ENCODE results near the gene OTP. TPM values are rescaled to one million over a fixed set of nuclear protein-coding genes. Genes with fewer than 3 reads are reported as not detected.

OTP gene
- polyA plus RNA-seq (2013, experiment 1 of 2): not detected
- not detected for polyA plus RNA-seq (2013, experiment 2 of 2)

DNA sequence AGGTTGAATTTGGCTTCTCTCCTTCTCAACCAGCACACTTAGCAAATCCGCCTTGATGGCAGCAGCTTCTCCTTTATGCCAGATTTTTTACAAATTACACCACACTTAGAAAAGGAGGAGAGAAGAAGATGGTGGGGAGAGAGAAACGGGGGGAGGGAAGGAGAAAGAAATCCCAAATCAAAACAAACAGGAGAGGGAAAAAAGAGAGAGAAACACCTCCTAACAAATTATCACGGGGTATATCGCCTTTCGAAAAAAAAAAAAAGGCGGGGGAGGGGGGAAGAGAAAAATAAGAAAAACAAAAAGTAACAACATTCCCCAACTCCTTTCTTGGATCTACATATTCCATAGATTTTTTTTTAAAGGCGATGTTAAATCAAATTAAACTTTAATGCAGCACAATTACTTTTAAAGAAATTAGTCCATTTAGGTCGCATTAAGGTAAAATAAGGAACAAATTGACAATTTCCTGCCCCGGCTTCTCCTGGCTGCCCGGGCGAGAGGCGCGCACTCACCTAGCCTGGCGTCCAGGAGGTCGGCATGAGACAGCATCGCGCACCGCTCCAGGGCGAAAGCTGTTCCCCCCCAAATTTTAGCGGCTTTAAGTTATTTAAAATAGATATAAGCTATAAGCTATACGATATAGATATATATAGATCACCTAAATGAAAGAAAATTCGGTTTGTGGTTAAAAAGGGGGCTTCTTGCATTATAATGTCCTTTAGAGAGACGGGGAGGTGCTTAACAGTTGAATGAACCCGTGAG lies at the start of gene OTP:
Gene OTP, minus strand, starts transcription at position 716 of the 765 bp plus-strand sequence. Its CDS starts 164 bp downstream, at position 552.
- Histone ChIP-seq H3K36me3 (ENCODE audit: control insufficient read depth, insufficient read depth, low read length) (no peaks in the 10 kb centered on the region), H3K4me3 (ENCODE audit: extremely low read depth, insufficient read depth, low read length, poor library complexity, severe bottlenecking) (no peak within 1 kb of the TSS)
- 0 to 2% methylated on average over 3 to 9 of the region's 24 CpGs for WGBS, 2 experiments (ENCODE audit: insufficient coverage in 2 of 2)

DNA sequence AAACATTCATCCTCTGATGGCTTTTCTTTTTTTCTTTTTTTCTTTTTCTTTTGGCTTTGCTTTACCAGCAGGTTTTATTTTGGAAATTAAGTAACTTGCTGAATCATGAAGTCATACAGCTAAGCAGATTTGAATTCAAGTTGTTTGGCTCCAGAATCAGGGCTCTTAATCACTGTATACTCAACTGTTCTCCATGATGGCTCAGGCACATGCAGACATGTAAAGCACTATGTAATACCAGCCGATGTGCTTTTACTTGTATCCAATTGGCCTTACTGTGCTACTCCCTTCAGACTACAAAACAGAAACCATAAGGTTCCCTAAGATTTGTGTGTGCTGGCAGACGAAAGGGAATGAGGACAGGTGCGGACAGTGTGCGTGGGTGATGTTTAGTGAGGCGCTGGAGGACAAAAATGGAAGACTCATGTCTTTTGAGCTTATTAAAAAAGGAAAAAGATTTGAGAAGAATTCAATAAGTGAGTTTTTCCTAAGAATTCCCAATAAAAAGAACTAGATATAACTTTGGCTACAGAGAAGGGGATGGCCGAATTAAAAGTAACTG lies 44.7 kb upstream of the OTP start:
- H3K4me3 ChIP-seq (ENCODE audit: extremely low read depth, insufficient read depth, low read length, poor library complexity, severe bottlenecking): no peak overlapping the region
- WGBS, 2 experiments (ENCODE audit: insufficient coverage in 2 of 2): 98% methylated on average over 5 of the region's 6 CpGs; no CpG with 5 or more reads in 1 of the 2 experiments

More for the DNA sequence above, at the start of gene OTP:
- Histone ChIP-seq H3K9me3 (ENCODE audit: control insufficient read depth, low read length) (no peaks in the 10 kb centered on the region), H3K4me1 (ENCODE audit: control insufficient read depth, insufficient read depth, low read length, poor library complexity, severe bottlenecking) (no peaks in the 10 kb centered on the region), H3K27ac (ENCODE audit: low read depth, low read length, severe bottlenecking) (no peak within 1 kb of the TSS)

DNA sequence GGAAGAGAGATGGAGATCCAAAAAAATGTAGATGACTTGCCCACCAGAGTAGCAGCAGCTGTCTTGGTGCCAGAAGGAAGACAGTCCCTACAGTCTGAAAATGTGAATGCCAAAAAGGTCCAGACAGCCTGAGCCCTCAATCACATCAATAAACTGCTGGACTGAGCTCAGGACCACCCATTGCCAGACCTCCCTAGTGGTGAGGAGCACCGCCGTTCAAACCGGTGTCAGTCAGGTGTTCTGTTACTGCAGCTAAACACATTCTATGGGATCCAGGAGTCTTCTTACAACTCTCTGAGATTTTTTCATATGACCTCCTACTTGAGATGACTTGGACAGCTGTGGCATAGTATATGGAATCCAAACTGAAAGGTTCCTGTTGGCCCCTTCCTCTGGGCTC lies 32.0 kb upstream of the OTP start:
- H3K4me3 ChIP-seq (ENCODE audit: extremely low read depth, insufficient read depth, low read length, poor library complexity, severe bottlenecking): no peak overlapping the region
- 58 to 63% methylated on average over 3 of the region's 3 CpGs for WGBS, 2 experiments (ENCODE audit: insufficient coverage in 2 of 2)
- H3K9me3 ChIP-seq (ENCODE audit: control insufficient read depth, low read length): no peaks in the 10 kb centered on the region
- H3K36me3 ChIP-seq (ENCODE audit: control insufficient read depth, insufficient read depth, low read length): no peaks in the 10 kb centered on the region
- no peaks in the 10 kb centered on the region for H3K4me1 ChIP-seq (ENCODE audit: control insufficient read depth, insufficient read depth, low read length, poor library complexity, severe bottlenecking)
- no peak overlapping the region for H3K27ac ChIP-seq (ENCODE audit: low read depth, low read length, severe bottlenecking)

More for the DNA sequence above, 44.7 kb upstream of the OTP start:
- H3K4me1 ChIP-seq (ENCODE audit: control insufficient read depth, insufficient read depth, low read length, poor library complexity, severe bottlenecking): no peaks in the 10 kb centered on the region
- H3K36me3 ChIP-seq (ENCODE audit: control insufficient read depth, insufficient read depth, low read length): peaks cover 5% of the 10 kb centered on the region
- no peaks in the 10 kb centered on the region for H3K9me3 ChIP-seq (ENCODE audit: control insufficient read depth, low read length)
- H3K27ac ChIP-seq (ENCODE audit: low read depth, low read length, severe bottlenecking): no peak overlapping the region

- Histone ChIP-seq H3K36me3 (ENCODE audit: control insufficient read depth, insufficient read depth, low read length) (no peaks in the 10 kb centered on the region), H3K9me3 (ENCODE audit: control insufficient read depth, low read length) (no peaks in the 10 kb centered on the region), H3K4me3 (ENCODE audit: extremely low read depth, insufficient read depth, low read length, poor library complexity, severe bottlenecking) (no peak overlapping the region), H3K4me1 (ENCODE audit: control insufficient read depth, insufficient read depth, low read length, poor library complexity, severe bottlenecking) (no peaks in the 10 kb centered on the region), H3K27ac (ENCODE audit: low read depth, low read length, severe bottlenecking) (no peak overlapping the region)
- 67 to 83% methylated on average over 1 of the region's 1 CpG for WGBS, 2 experiments (ENCODE audit: insufficient coverage in 2 of 2)
Observed at GRCh38 chr5:77669677-77670076, 31.2 kb upstream of the OTP start.

DNA sequence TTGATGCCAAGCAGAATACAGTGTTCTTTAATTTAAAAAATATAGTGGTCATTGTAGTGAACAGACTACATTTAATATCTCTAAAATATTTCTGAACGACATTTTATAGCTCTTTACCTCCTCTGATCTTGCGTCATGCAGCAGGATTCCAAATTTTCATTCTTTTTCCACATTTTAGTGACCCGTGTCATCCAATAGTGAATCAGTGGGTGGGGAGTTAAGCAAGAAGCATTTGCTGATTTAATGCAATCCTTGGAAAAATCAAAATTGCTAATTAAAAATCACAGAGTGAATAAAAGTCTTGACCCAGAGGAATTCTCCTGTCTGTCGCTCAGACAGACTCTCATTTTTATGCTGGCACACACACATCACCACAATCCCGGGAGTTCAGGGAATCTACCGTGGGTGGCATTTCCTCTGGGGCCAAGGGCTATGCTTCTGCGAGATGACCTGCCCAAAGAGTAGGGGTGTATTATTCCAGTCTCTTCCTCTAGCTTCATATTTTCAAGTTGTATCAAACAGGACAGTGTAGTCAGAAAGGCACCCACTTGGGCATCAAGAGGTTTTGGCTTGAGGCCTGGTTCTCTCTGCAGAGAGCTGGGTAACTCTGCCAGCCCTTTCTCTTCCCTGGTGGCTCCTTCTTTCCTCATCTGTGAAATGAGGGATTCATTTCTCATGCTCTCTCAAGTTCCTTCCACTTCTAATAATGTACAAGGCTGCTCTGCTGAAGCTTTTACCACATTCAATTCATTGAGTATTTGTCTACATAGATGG lies 24.8 kb upstream of the OTP start:
- WGBS, 2 experiments (ENCODE audit: insufficient coverage in 2 of 2): 71 to 100% methylated on average over 1 of the region's 7 CpGs
- H3K4me3 ChIP-seq (ENCODE audit: extremely low read depth, insufficient read depth, low read length, poor library complexity, severe bottlenecking): no peak overlapping the region

DNA sequence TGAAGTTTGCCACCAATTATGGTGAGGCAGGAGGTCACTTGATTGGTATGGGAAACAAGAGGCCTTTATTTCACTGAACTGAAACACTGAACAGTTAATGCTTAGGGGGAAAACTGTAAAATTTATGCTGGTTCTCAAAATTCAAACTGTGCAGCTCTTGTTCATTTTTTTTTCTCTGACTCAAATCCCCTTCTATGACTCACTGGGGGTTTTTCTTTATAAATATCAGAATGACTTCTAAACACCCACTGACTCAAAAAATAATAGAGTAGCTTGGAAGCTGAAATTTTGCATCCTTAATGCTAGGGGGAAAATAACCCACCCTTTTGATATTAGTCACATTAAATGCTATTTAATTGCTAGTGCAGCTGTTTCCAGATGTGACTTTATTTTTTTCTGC lies 24.1 kb upstream of the OTP start:
- H3K4me1 ChIP-seq (ENCODE audit: control insufficient read depth, insufficient read depth, low read length, poor library complexity, severe bottlenecking): no peaks in the 10 kb centered on the region
- no peak overlapping the region for H3K27ac ChIP-seq (ENCODE audit: low read depth, low read length, severe bottlenecking)
- H3K4me3 ChIP-seq (ENCODE audit: extremely low read depth, insufficient read depth, low read length, poor library complexity, severe bottlenecking): no peak overlapping the region
- H3K36me3 ChIP-seq (ENCODE audit: control insufficient read depth, insufficient read depth, low read length): no peaks in the 10 kb centered on the region
- H3K9me3 ChIP-seq (ENCODE audit: control insufficient read depth, low read length): no peaks in the 10 kb centered on the region

More for the DNA sequence above, 24.8 kb upstream of the OTP start:
- Histone ChIP-seq H3K4me1 (ENCODE audit: control insufficient read depth, insufficient read depth, low read length, poor library complexity, severe bottlenecking) (no peaks in the 10 kb centered on the region), H3K9me3 (ENCODE audit: control insufficient read depth, low read length) (no peaks in the 10 kb centered on the region), H3K36me3 (ENCODE audit: control insufficient read depth, insufficient read depth, low read length) (no peaks in the 10 kb centered on the region), H3K27ac (ENCODE audit: low read depth, low read length, severe bottlenecking) (no peak overlapping the region)

- Histone ChIP-seq H3K4me1 (ENCODE audit: control insufficient read depth, insufficient read depth, low read length, poor library complexity, severe bottlenecking) (no peaks in the 10 kb centered on the region), H3K9me3 (ENCODE audit: control insufficient read depth, low read length) (no peaks in the 10 kb centered on the region), H3K36me3 (ENCODE audit: control insufficient read depth, insufficient read depth, low read length) (no peaks in the 10 kb centered on the region)
Observed at GRCh38 chr5:77658662-77659061, 20.1 kb upstream of the OTP start.

DNA sequence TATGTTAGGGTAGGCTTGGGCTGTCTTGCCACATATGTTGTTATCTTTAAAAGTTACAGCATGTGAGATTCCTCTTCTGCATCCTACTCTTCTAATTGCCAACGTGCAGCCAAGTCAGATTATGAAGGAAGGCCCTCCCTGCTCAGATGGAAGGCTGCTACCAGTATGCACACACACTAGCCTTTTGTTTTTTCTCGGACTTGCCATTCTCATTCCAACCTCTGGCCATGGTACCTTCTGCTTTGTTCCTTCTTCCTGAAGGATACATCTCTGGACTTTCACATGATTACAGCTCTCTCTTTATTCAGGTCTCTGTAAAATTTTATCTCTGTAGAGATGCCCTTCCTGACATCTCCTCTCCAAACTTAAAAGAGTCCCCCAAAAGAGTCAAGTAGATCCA lies 12.8 kb upstream of the OTP start:
- Histone ChIP-seq H3K4me1 (ENCODE audit: control insufficient read depth, insufficient read depth, low read length, poor library complexity, severe bottlenecking) (no peaks in the 10 kb centered on the region), H3K27ac (ENCODE audit: low read depth, low read length, severe bottlenecking) (no peak overlapping the region), H3K36me3 (ENCODE audit: control insufficient read depth, insufficient read depth, low read length) (no peaks in the 10 kb centered on the region), H3K4me3 (ENCODE audit: extremely low read depth, insufficient read depth, low read length, poor library complexity, severe bottlenecking) (no peak overlapping the region), H3K9me3 (ENCODE audit: control insufficient read depth, low read length) (no peaks in the 10 kb centered on the region)
- 79 to 92% methylated on average over 2 of the region's 2 CpGs for WGBS, 2 experiments (ENCODE audit: insufficient coverage in 2 of 2)

More at GRCh38 chr5:77658662-77659061, 20.1 kb upstream of the OTP start:
- Histone ChIP-seq H3K27ac (ENCODE audit: low read depth, low read length, severe bottlenecking) (no peak overlapping the region), H3K4me3 (ENCODE audit: extremely low read depth, insufficient read depth, low read length, poor library complexity, severe bottlenecking) (no peak overlapping the region)

DNA sequence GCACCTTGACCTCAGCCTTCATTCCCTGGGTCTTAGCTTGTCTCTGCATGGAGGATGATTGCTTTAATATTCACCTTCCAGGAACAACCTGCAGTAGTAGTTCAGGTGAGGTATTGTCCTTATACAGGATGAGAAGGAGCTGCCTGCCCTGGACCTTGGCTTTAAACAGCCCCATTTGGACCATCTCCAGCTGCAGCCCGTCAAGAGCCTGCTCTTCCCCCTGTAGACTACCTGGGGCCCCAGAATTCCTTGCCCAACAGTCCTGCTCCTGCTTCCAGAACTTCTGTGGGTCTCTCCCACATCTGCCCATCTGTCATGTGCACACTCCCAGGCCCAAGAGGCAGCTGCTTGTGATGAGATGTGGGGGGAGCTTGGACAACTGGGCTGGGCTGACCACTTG lies 12.2 kb upstream of the OTP start:
- Histone ChIP-seq H3K9me3 (ENCODE audit: control insufficient read depth, low read length) (no peaks in the 10 kb centered on the region), H3K36me3 (ENCODE audit: control insufficient read depth, insufficient read depth, low read length) (no peaks in the 10 kb centered on the region), H3K4me1 (ENCODE audit: control insufficient read depth, insufficient read depth, low read length, poor library complexity, severe bottlenecking) (no peaks in the 10 kb centered on the region), H3K27ac (ENCODE audit: low read depth, low read length, severe bottlenecking) (no peak overlapping the region), H3K4me3 (ENCODE audit: extremely low read depth, insufficient read depth, low read length, poor library complexity, severe bottlenecking) (no peak overlapping the region)
- 67 to 80% methylated on average over 1 of the region's 1 CpG for WGBS, 2 experiments (ENCODE audit: insufficient coverage in 2 of 2)

- Histone ChIP-seq H3K27ac (ENCODE audit: low read depth, low read length, severe bottlenecking) (no peak overlapping the region), H3K36me3 (ENCODE audit: control insufficient read depth, insufficient read depth, low read length) (no peaks in the 10 kb centered on the region), H3K4me1 (ENCODE audit: control insufficient read depth, insufficient read depth, low read length, poor library complexity, severe bottlenecking) (no peaks in the 10 kb centered on the region), H3K4me3 (ENCODE audit: extremely low read depth, insufficient read depth, low read length, poor library complexity, severe bottlenecking) (no peak overlapping the region), H3K9me3 (ENCODE audit: control insufficient read depth, low read length) (no peaks in the 10 kb centered on the region)
- WGBS, 2 experiments (ENCODE audit: insufficient coverage in 2 of 2): 87% methylated on average over 2 of the region's 2 CpGs; no CpG with 5 or more reads in 1 of the 2 experiments
Observed at GRCh38 chr5:77649776-77650175, 11.3 kb upstream of the OTP start.

Data from mesodermal cell (in vitro differentiated cells).